ENCODE data around the gene AKR1C1.
"Not testable (repeated sequence)": the region's sequence is repeated elsewhere in the genome, so short reads cannot be mapped to it uniquely, and the experiment has no call there.

The AKR1C1 gene

GRCh38 chr10:4984223-4984622 lies 21.0 kb downstream of the AKR1C1 start:
- DNase-seq (ENCODE audit: low spot score): no peak
- TF ChIP-seq CTCF (IDR thresholded peaks at IDR 0.05; ENCODE audit: extremely low read depth, insufficient read depth, missing control alignments): no peak
- in situ Hi-C loops (cut with MboI; ENCODE audit: low pct_unique_long_range_greater_than_20kb, low sequenced_read_pairs, unreplicated experiment): no loop called here

GRCh38 chr10:4984971-4985594 lies 21.9 kb downstream of the AKR1C1 start:
- no peak for DNase-seq (ENCODE audit: low spot score)
- no peak for TF ChIP-seq CTCF (IDR thresholded peaks at IDR 0.05; ENCODE audit: extremely low read depth, insufficient read depth, missing control alignments)
- in situ Hi-C loops (cut with MboI; ENCODE audit: low pct_unique_long_range_greater_than_20kb, low sequenced_read_pairs, unreplicated experiment): no loop called here

- DNase-seq (ENCODE audit: low spot score); in situ Hi-C loops (cut with MboI; ENCODE audit: low pct_unique_long_range_greater_than_20kb, low sequenced_read_pairs, unreplicated experiment): not testable (repeated sequence)
Measured at GRCh38 chr10:4988000-4988641, 24.9 kb downstream of the AKR1C1 start.

GRCh38 chr10:4990217-4990616 lies 27.0 kb downstream of the AKR1C1 start:
- no peak for DNase-seq (ENCODE audit: low spot score)
- in situ Hi-C loops (cut with MboI; ENCODE audit: low pct_unique_long_range_greater_than_20kb, low sequenced_read_pairs, unreplicated experiment): no loop called here
- TF ChIP-seq CTCF (IDR thresholded peaks at IDR 0.05; ENCODE audit: extremely low read depth, insufficient read depth, missing control alignments): no peak

GRCh38 chr10:4991463-4991862 lies 28.2 kb downstream of the AKR1C1 start:
- DNase-seq (ENCODE audit: low spot score); in situ Hi-C loops (cut with MboI; ENCODE audit: low pct_unique_long_range_greater_than_20kb, low sequenced_read_pairs, unreplicated experiment): not testable (repeated sequence)

- in situ Hi-C loops (cut with MboI; ENCODE audit: low pct_unique_long_range_greater_than_20kb, low sequenced_read_pairs, unreplicated experiment); DNase-seq (ENCODE audit: low spot score): not testable (repeated sequence)
Measured at GRCh38 chr10:4992564-4992963, 29.3 kb downstream of the AKR1C1 start.

GRCh38 chr10:4994260-4994659 lies 31.0 kb downstream of the AKR1C1 start:
- DNase-seq (ENCODE audit: low spot score); in situ Hi-C loops (cut with MboI; ENCODE audit: low pct_unique_long_range_greater_than_20kb, low sequenced_read_pairs, unreplicated experiment): not testable (repeated sequence)

- no peak for TF ChIP-seq CTCF (IDR thresholded peaks at IDR 0.05; ENCODE audit: extremely low read depth, insufficient read depth, missing control alignments)
- in situ Hi-C loops (cut with MboI; ENCODE audit: low pct_unique_long_range_greater_than_20kb, low sequenced_read_pairs, unreplicated experiment): no loop called here
- no peak for DNase-seq (ENCODE audit: low spot score)
Measured at GRCh38 chr10:4998671-4999070, 35.5 kb downstream of the AKR1C1 start.
